Lower lobe of right lung (tissue), 2 donors: ENCODE results near the gene CLK1. TPM values are rescaled to one million over a fixed set of nuclear protein-coding genes. Genes with fewer than 3 reads are reported as not detected.

Experiments used
- ATAC-seq, 2 donors: fragments of 200-7000 bp; cut with Tn5 transposase; one replicate each; pipeline ENCODE4 v1.9.1; 2020 to 2022; ENCODE audit warnings: mild to moderate bottlenecking in 2 of 2, moderate library complexity in 2 of 2
- DNase-seq: peaks from one replicate; pipeline ENCODE4 v3.0.0-alpha.2; 2020
- H3K27ac ChIP-seq: fragments of 200-600 bp; one replicate; pipeline ENCODE4 v1.8.0; 2022
- H3K27me3 ChIP-seq: fragments of 200-600 bp; one replicate; pipeline ENCODE4 v1.8.0; 2022; ENCODE audit warnings: low read depth
- H3K36me3 ChIP-seq: fragments of 200-600 bp; one replicate; pipeline ENCODE4 v1.8.0; 2022; ENCODE audit warnings: mild to moderate bottlenecking
- H3K4me1 ChIP-seq: fragments of 200-600 bp; one replicate; pipeline ENCODE4 v1.8.0; 2022
- H3K4me3 ChIP-seq: fragments of 200-600 bp; one replicate; pipeline ENCODE4 v1.8.0; 2022; ENCODE audit warnings: mild to moderate bottlenecking
- H3K9me3 ChIP-seq: fragments of 200-600 bp; one replicate; pipeline ENCODE4 v1.8.0; 2022
- intact Hi-C: fragments of 100-400 bp; cut with DNase I; formaldehyde crosslinking; loops from one replicate; pipeline ENCODE4 v1.11.0; 2022
- total RNA-seq: library from RNA; stranded (reverse); fragmentation: NEBNext Ultra II Directional; extraction: Animal tissue kit (Norgen Biotek cat#: 25700); gene quantifications from one replicate; pipeline ENCODE4 v1.2.1, GENCODE V29; 2021
- TF ChIP-seq, protein P1 (sequence below): fragments of 200-600 bp; IDR thresholded peaks from one replicate; pipeline ENCODE4 v1.8.0; 2022; ENCODE audit warnings: antibody characterized with exemption, mild to moderate bottlenecking
- donor health status: DM: no; HTN: yes; CAD: no; lungs with severe emphysema.

The CLK1 gene
- total RNA-seq, 1 donor from 2014 or later = 132 TPM

GRCh38 chr2:200809506-200810251 is 54.8 kb downstream of the CLK1 start:
- H3K4me1 ChIP-seq = peaks cover 34% of the 10 kb centered on the region
- DNase-seq = no peak

More at GRCh38 chr2:200809506-200810251, 54.8 kb downstream of the CLK1 start:
- intact Hi-C loops = loop anchor here (10.0 kb wide), 1 partner anchor 55 kb away; the partner anchor contains the start of gene CLK1
- H3K36me3 ChIP-seq = peaks cover 16% of the 10 kb centered on the region
- TF ChIP-seq, protein P1, sequence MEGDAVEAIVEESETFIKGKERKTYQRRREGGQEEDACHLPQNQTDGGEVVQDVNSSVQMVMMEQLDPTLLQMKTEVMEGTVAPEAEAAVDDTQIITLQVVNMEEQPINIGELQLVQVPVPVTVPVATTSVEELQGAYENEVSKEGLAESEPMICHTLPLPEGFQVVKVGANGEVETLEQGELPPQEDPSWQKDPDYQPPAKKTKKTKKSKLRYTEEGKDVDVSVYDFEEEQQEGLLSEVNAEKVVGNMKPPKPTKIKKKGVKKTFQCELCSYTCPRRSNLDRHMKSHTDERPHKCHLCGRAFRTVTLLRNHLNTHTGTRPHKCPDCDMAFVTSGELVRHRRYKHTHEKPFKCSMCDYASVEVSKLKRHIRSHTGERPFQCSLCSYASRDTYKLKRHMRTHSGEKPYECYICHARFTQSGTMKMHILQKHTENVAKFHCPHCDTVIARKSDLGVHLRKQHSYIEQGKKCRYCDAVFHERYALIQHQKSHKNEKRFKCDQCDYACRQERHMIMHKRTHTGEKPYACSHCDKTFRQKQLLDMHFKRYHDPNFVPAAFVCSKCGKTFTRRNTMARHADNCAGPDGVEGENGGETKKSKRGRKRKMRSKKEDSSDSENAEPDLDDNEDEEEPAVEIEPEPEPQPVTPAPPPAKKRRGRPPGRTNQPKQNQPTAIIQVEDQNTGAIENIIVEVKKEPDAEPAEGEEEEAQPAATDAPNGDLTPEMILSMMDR = no peak
- no peaks in the 10 kb centered on the region for H3K9me3 ChIP-seq
- H3K4me3 ChIP-seq = no peak overlapping the region
- no peak for ATAC-seq
- peak overlapping the region; percentile 99 for H3K27ac ChIP-seq
- no peaks in the 10 kb centered on the region for H3K27me3 ChIP-seq

Other genes starting within 250 kb of the CLK1 start
- gene BZW1, start 52.7 kb downstream of the CLK1 start, total RNA-seq = 154 TPM
- 35.0 TPM for gene PPIL3, start 24.4 kb upstream of the CLK1 start, total RNA-seq
- gene NIF3L1, start 24.7 kb upstream of the CLK1 start, total RNA-seq = 20.5 TPM
- gene ORC2, start 99.0 kb upstream of the CLK1 start, total RNA-seq = 28.6 TPM
- 36.7 TPM for gene HYCC2, start 207.0 kb upstream of the CLK1 start, total RNA-seq
- 73.8 TPM for gene NDUFB3, start 207.3 kb upstream of the CLK1 start, total RNA-seq